K562 (cell line): ENCODE results near the gene KBTBD2. TPM values are rescaled to one million over a fixed set of nuclear protein-coding genes. Genes with fewer than 3 reads are reported as not detected.

Experiments
- ARNT ChIP-seq, 2 experiments: fragments of 450-650 bp; IDR thresholded peaks; 2 replicates each; pipeline ENCODE4 v1.6.1; 2016; ENCODE audit warnings: mild to moderate bottlenecking in 1 of 2
- BCL6 ChIP-seq: fragments of 250-450 bp; sonication (Bioruptor Pico); IDR thresholded peaks from 2 replicates; pipeline ENCODE4 v1.4.0; 2020
- CBFB ChIP-seq: sonication (generic); formaldehyde crosslinking; IDR thresholded peaks from 2 replicates; pipeline ENCODE4 v1.4.0; 2020; ENCODE audit warnings: mild to moderate bottlenecking, missing genetic modification reagents
- CSDE1 ChIP-seq, 2 experiments: fragments of 450-650 bp; IDR thresholded peaks; 2 replicates each; pipeline ENCODE4 v1.6.1; 2016; ENCODE audit warnings: mild to moderate bottlenecking in 1 of 2
- FOXJ3 ChIP-seq: sonication (generic); formaldehyde crosslinking; IDR thresholded peaks from 2 replicates; pipeline ENCODE4 v1.4.0; 2020; ENCODE audit warnings: mild to moderate bottlenecking, missing genetic modification reagents
- KLF6 ChIP-seq: fragments of 250-450 bp; sonication (Bioruptor Pico); IDR thresholded peaks from 2 replicates; pipeline ENCODE4 v1.4.0; 2020; ENCODE audit warnings: mild to moderate bottlenecking, moderate library complexity, borderline replicate concordance
- MECOM ChIP-seq: fragments of 250-450 bp; sonication (Bioruptor Pico); IDR thresholded peaks from 2 replicates; pipeline ENCODE4 v1.8.0; 2022; ENCODE audit warnings: inconsistent platforms
- MTF1 ChIP-seq: fragments of 250-450 bp; sonication (Bioruptor Pico); IDR thresholded peaks from 2 replicates; pipeline ENCODE4 v1.9.0; 2021; ENCODE audit warnings: moderate library complexity, mild to moderate bottlenecking, inconsistent platforms, borderline replicate concordance
- NBN ChIP-seq: fragments of 450-650 bp; IDR thresholded peaks from 2 replicates; pipeline ENCODE4 v1.6.1; 2016; ENCODE audit warnings: low read depth, mild to moderate bottlenecking
- ZNF311 ChIP-seq: fragments of 250-450 bp; sonication (Bioruptor Pico); IDR thresholded peaks from 2 replicates; pipeline ENCODE4 v1.4.0; 2020; ENCODE audit warnings: mild to moderate bottlenecking, moderate library complexity
- polyA plus RNA-seq, 8 experiments: library from polyadenylated mRNA; depleted of rRNA in 4 of 8; stranded (reverse) in 5 of 8; unstranded in 3 of 8; fragments of >200 nt; fragmentation: Nextera tagmentation in 2 of 8; fragmentation: Illumina TruSeq in 1 of 8; extraction: Ambion mirVana in 2 of 8; extraction: Trizol in 1 of 8; gene quantifications; 2 replicates each; pipeline versions ENCODE4 v1.2.1 to v1.2.3, GENCODE V29; 2011 to 2014; ENCODE audit warnings: inconsistent platforms in 1 of 8, missing spikeins in 1 of 8
- total RNA-seq, 7 experiments: library from RNA; depleted of rRNA in 6 of 7; stranded (reverse); fragments of >200 nt in 6 of 7; fragmentation: Illumina TruSeq in 2 of 7; extraction: Trizol in 2 of 7; gene quantifications; 2 replicates each; pipeline versions ENCODE4 v1.2.1 to v1.2.3, GENCODE V29; 2011 to 2021; ENCODE audit warnings: low replicate concordance in 1 of 7
- TF ChIP-seq, protein P1 (sequence below), 2 experiments: fragments of 450-650 bp; formaldehyde crosslinking in 1 of 2; IDR thresholded peaks; 2 replicates each; pipeline versions ENCODE4 v1.4.0 to v1.6.1; 2014 to 2020; ENCODE audit warnings: mild to moderate bottlenecking in 2 of 2, borderline replicate concordance in 1 of 2, low read depth in 1 of 2
- TF ChIP-seq, protein P2 (sequence below): fragments of 250-450 bp; sonication (Bioruptor Pico); IDR thresholded peaks from 2 replicates; pipeline ENCODE4 v1.4.0; 2020; ENCODE audit warnings: mild to moderate bottlenecking, moderate library complexity, borderline replicate concordance

KBTBD2 gene
- total and polyA plus RNA-seq, 9 of the 15 experiments (the other 6 are each of a cell fraction or from before 2014, with no cell fraction given) = 22.8 to 62.2 (median 30.8) TPM

DNA sequence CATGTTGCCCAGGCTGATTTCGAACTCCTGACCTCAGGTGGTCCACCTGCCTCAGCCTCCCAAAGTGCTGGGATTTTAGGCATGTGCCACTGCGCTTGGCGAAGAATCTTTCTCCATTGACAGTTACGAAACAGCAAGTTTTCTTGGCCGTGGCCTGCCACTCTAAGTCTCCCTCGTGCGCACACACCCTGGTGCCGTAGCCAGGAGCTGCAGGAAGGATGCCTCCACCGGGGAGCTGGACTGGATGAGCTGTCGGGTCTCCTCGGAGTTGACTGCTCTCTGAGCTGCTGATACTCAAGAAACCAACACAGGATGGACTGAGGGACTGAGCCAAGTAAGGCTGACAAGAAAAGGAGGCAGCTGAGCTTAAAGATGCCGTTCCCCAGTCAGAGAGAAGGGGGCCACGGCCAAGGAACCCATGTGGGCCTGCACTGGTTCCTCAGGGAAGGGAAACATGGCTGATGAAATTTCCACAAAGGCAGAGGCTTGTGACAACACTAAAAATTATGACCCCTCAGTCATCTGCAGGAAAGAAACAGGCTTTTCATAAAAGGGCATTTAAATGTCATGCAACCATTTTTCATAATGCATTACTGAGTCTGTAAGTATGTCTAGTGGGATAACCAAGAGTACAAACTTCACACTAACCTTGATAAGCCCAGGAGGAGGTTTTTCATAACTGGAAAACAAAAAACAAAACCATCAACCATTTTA lies 38.0 kb upstream of the KBTBD2 start (continued):
- TF ChIP-seq, protein P1, sequence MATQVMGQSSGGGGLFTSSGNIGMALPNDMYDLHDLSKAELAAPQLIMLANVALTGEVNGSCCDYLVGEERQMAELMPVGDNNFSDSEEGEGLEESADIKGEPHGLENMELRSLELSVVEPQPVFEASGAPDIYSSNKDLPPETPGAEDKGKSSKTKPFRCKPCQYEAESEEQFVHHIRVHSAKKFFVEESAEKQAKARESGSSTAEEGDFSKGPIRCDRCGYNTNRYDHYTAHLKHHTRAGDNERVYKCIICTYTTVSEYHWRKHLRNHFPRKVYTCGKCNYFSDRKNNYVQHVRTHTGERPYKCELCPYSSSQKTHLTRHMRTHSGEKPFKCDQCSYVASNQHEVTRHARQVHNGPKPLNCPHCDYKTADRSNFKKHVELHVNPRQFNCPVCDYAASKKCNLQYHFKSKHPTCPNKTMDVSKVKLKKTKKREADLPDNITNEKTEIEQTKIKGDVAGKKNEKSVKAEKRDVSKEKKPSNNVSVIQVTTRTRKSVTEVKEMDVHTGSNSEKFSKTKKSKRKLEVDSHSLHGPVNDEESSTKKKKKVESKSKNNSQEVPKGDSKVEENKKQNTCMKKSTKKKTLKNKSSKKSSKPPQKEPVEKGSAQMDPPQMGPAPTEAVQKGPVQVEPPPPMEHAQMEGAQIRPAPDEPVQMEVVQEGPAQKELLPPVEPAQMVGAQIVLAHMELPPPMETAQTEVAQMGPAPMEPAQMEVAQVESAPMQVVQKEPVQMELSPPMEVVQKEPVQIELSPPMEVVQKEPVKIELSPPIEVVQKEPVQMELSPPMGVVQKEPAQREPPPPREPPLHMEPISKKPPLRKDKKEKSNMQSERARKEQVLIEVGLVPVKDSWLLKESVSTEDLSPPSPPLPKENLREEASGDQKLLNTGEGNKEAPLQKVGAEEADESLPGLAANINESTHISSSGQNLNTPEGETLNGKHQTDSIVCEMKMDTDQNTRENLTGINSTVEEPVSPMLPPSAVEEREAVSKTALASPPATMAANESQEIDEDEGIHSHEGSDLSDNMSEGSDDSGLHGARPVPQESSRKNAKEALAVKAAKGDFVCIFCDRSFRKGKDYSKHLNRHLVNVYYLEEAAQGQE (IDR thresholded peaks at IDR 0.05; ENCODE audit: borderline replicate concordance) = no peak
- TF ChIP-seq, protein P1 (CRISPR knock-in tag; IDR thresholded peaks at IDR 0.05; ENCODE audit: low read depth) = no peak
- TF ChIP-seq NBN (no peak), MTF1 (CRISPR knock-in tag) (no peak), BCL6 (CRISPR knock-in tag) (no peak), MECOM (no peak), ARNT (IDR thresholded peaks at IDR 0.05) (no peak), CSDE1 (IDR thresholded peaks at IDR 0.05) (no peak), CBFB (CRISPR knock-in tag) (no peak), KLF6 (CRISPR knock-in tag) (no peak), ZNF311 (no peak), FOXJ3 (CRISPR knock-in tag) (no peak)
- TF ChIP-seq, protein P2, sequence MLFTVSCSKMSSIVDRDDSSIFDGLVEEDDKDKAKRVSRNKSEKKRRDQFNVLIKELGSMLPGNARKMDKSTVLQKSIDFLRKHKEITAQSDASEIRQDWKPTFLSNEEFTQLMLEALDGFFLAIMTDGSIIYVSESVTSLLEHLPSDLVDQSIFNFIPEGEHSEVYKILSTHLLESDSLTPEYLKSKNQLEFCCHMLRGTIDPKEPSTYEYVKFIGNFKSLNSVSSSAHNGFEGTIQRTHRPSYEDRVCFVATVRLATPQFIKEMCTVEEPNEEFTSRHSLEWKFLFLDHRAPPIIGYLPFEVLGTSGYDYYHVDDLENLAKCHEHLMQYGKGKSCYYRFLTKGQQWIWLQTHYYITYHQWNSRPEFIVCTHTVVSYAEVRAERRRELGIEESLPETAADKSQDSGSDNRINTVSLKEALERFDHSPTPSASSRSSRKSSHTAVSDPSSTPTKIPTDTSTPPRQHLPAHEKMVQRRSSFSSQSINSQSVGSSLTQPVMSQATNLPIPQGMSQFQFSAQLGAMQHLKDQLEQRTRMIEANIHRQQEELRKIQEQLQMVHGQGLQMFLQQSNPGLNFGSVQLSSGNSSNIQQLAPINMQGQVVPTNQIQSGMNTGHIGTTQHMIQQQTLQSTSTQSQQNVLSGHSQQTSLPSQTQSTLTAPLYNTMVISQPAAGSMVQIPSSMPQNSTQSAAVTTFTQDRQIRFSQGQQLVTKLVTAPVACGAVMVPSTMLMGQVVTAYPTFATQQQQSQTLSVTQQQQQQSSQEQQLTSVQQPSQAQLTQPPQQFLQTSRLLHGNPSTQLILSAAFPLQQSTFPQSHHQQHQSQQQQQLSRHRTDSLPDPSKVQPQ (CRISPR knock-in tag) = no peak
